Tibial nerve (tissue), 4 donors: ENCODE results near the gene NTM. TPM values are rescaled to one million over a fixed set of nuclear protein-coding genes. Genes with fewer than 3 reads are reported as not detected.

Experiments used
- DNase-seq, 2 donors: peaks; one replicate each; pipeline ENCODE4 v3.0.0-alpha.2; 2019; ENCODE audit warnings: low spot score in 2 of 2
- H3K27ac ChIP-seq, 4 donors: fragments of 200-600 bp; sonication (generic) in 3 of 4; one replicate each; pipeline ENCODE4 v1.5.1; 2017 to 2019; ENCODE audit warnings: mild to moderate bottlenecking in 1 of 4
- H3K27me3 ChIP-seq, 2 donors: fragments of 200-600 bp; sonication (generic) in 1 of 2; one replicate each; pipeline versions ENCODE4 v1.5.1 to v1.6.0; 2017 to 2019
- H3K36me3 ChIP-seq, 3 donors: fragments of 200-600 bp; sonication (generic); one replicate each; pipeline ENCODE4 v1.5.1; 2018 to 2019
- H3K4me1 ChIP-seq, 4 donors: fragments of 200-600 bp; sonication (generic) in 3 of 4; one replicate each; pipeline ENCODE4 v1.5.1; 2017 to 2019
- H3K4me3 ChIP-seq, 4 donors: fragments of 200-600 bp; sonication (generic) in 3 of 4; one replicate each; pipeline ENCODE4 v1.5.1; 2017 to 2019; ENCODE audit warnings: mild to moderate bottlenecking in 1 of 4, moderate library complexity in 1 of 4
- H3K9me3 ChIP-seq, 4 donors: fragments of 200-600 bp; sonication (generic) in 3 of 4; one replicate each; pipeline ENCODE4 v1.5.1; 2017 to 2019
- EP300 ChIP-seq, 2 donors: sonication (generic); formaldehyde crosslinking; IDR thresholded peaks; one replicate each; pipeline ENCODE4 v1.6.1; 2017; ENCODE audit warnings: antibody characterized with exemption in 2 of 2, mild to moderate bottlenecking in 1 of 2
- POLR2A ChIP-seq, 2 donors: fragments of 450-650 bp; IDR thresholded peaks; one replicate each; pipeline ENCODE4 v1.6.1; 2017; ENCODE audit warnings: antibody characterized with exemption in 2 of 2, mild to moderate bottlenecking in 2 of 2, moderate library complexity in 2 of 2
- WGBS, 2 donors: methylation state at CpG; one replicate each; pipeline ENCODE4 v1.1.5; 2018; 5-methylcytosine and 5-hydroxymethylcytosine counted together
- total RNA-seq, 4 donors: library from RNA; depleted of rRNA; stranded (reverse); fragments of >200 nt; gene quantifications; one replicate each; pipeline ENCODE4 v1.1.0, GENCODE V29; 2016
- TF ChIP-seq, protein P1 (sequence below), 5 experiments: fragments of 200-600 bp in 3 of 5; fragments of 450-650 bp in 2 of 5; sonication (generic) in 3 of 5; IDR thresholded peaks; one replicate each; pipeline ENCODE4 v1.5.1; 2016 to 2019; ENCODE audit warnings: antibody characterized with exemption in 5 of 5, mild to moderate bottlenecking in 3 of 5, moderate library complexity in 2 of 5

The NTM gene
- total RNA-seq, 4 donors from 2014 or later = 3.7 to 11.4 (median 10.8) TPM

DNA sequence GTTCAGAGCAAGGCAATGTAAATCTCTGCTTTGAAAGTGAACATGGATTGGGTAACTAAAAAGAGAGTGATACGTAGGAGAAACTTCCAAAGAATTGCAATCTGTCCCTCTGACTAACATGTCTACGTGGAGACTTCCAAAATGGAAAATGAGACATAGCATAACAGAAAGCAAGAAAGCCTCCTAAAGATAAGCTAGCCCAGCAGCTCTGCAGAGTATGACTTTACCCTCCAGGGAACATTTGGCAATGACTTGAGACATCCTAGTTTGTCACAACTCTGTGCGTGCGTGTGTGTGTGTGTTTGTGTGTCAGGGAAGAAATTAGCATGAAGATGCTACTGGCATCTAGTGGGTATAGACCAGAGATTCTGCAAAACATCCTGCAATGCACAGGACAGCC, 817.4 kb downstream of the NTM start:
- WGBS, 2 donors = 91 to 93% methylated on average over 4 of the region's 4 CpGs
- TF ChIP-seq, protein P1, sequence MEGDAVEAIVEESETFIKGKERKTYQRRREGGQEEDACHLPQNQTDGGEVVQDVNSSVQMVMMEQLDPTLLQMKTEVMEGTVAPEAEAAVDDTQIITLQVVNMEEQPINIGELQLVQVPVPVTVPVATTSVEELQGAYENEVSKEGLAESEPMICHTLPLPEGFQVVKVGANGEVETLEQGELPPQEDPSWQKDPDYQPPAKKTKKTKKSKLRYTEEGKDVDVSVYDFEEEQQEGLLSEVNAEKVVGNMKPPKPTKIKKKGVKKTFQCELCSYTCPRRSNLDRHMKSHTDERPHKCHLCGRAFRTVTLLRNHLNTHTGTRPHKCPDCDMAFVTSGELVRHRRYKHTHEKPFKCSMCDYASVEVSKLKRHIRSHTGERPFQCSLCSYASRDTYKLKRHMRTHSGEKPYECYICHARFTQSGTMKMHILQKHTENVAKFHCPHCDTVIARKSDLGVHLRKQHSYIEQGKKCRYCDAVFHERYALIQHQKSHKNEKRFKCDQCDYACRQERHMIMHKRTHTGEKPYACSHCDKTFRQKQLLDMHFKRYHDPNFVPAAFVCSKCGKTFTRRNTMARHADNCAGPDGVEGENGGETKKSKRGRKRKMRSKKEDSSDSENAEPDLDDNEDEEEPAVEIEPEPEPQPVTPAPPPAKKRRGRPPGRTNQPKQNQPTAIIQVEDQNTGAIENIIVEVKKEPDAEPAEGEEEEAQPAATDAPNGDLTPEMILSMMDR (IDR thresholded peaks at IDR 0.05) = no peak
- TF ChIP-seq POLR2A (IDR thresholded peaks at IDR 0.05) (no peak), EP300 (IDR thresholded peaks at IDR 0.05) (no peak)
- H3K27ac ChIP-seq = no peak overlapping the region
- no peak overlapping the region for H3K4me3 ChIP-seq
- no peak for DNase-seq
- H3K4me1 ChIP-seq = no peaks in the 10 kb centered on the region
- H3K36me3 ChIP-seq = no peaks in the 10 kb centered on the region
- no peaks in the 10 kb centered on the region for H3K27me3 ChIP-seq
- no peaks in the 10 kb centered on the region for H3K9me3 ChIP-seq

DNA sequence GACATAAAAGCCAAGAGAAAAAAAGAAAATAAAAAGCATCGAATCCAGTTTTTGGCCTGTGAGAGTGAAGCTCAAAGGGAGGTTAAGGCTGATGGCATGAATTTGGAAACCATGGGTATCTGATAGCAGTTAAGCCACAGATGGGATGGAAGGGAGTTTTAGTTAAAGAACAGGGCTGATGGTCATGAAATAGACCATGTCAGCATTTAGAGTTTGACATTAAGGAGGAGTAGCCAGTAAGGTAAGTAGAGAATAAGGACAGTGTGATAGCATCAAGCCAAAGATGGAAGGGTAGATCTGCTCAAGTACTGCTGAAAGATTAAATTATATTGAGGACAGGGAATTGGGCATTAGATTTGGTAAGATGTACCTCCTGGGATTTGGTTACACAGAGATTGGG, 826.5 kb downstream of the NTM start:
- Histone ChIP-seq H3K27me3 (no peaks in the 10 kb centered on the region), H3K36me3 (no peaks in the 10 kb centered on the region), H3K9me3 (no peaks in the 10 kb centered on the region), H3K4me3 (no peak overlapping the region), H3K27ac (no peak overlapping the region), H3K4me1 (no peaks in the 10 kb centered on the region)
- WGBS, 2 donors = 90 to 97% methylated on average over 1 of the region's 1 CpG
- no peak for TF ChIP-seq EP300 (IDR thresholded peaks at IDR 0.05)
- TF ChIP-seq, protein P1 (IDR thresholded peaks at IDR 0.05) = no peak
- TF ChIP-seq POLR2A (IDR thresholded peaks at IDR 0.05) = no peak
- DNase-seq = no peak

DNA sequence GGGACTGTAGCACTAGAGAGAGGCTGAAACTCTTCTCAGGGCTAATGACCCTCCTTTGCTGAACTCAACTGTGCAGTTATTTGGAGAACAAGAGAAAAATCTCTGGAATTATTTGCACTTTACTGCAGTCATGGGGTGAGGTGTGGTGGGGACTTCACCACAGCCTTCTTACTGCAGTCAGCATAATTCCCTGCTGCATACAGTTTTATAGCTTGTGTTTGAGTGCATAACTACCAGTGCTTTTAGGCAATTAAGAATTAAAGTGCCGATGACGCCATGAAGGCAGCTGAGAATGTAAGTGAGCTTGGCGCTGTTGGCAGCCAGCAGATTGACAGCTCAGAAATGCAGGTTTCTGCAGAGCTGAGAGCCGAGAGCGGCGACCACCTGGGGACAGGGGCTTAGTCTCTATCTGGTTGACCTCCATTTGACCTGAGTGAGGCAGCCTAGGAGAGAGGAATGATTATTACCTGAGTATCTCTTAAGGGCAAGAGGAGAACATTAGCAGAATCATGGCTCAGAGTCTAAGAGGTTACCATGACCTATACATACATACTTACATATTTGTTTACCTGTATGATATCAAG, 830.0 kb downstream of the NTM start:
- no peaks in the 10 kb centered on the region for H3K4me1 ChIP-seq
- TF ChIP-seq, protein P1 (IDR thresholded peaks at IDR 0.05) = no peak
- TF ChIP-seq POLR2A (IDR thresholded peaks at IDR 0.05) (no peak), EP300 (IDR thresholded peaks at IDR 0.05) (no peak)
- H3K27me3 ChIP-seq = no peaks in the 10 kb centered on the region
- H3K9me3 ChIP-seq = no peaks in the 10 kb centered on the region
- H3K27ac ChIP-seq = no peak overlapping the region
- no peak for DNase-seq
- 75 to 77% methylated on average over 6 of the region's 6 CpGs for WGBS, 2 donors
- H3K4me3 ChIP-seq = no peak overlapping the region
- no peaks in the 10 kb centered on the region for H3K36me3 ChIP-seq

DNA sequence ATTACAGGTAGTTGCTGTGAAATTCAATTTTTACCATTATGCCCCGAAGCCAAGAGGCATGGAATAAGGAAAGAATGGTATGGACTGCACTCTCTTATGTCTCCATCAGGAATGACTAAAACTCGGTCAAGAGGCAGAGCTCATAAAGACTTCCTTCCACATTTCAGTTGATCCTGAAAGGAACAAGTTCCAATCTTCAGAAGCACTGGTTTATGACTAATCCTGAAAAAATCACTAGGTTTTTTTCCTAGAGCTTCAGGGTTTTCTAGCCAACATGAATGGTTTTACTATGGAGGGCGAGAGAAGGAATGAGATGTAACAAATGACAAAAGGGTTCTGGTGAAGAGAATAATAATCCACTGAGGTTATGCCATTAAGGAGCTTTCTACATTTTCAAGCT, 832.2 kb downstream of the NTM start:
- 44 to 62% methylated on average over 3 of the region's 3 CpGs for WGBS, 2 donors
- DNase-seq = no peak

GRCh38 chr11:132205006-132205405, 834.6 kb downstream of the NTM start:
- H3K27me3 ChIP-seq = no peaks in the 10 kb centered on the region
- no peak overlapping the region for H3K27ac ChIP-seq
- H3K4me1 ChIP-seq = no peaks in the 10 kb centered on the region
- no peaks in the 10 kb centered on the region for H3K36me3 ChIP-seq
- no peak overlapping the region for H3K4me3 ChIP-seq
- no peak for TF ChIP-seq EP300 (IDR thresholded peaks at IDR 0.05)
- TF ChIP-seq POLR2A (IDR thresholded peaks at IDR 0.05) = no peak
- TF ChIP-seq, protein P1 (IDR thresholded peaks at IDR 0.05) = no peak
- 92 to 96% methylated on average over 4 of the region's 4 CpGs for WGBS, 2 donors
- DNase-seq = no peak
- no peaks in the 10 kb centered on the region for H3K9me3 ChIP-seq

More for the DNA sequence above, 832.2 kb downstream of the NTM start:
- TF ChIP-seq EP300 (IDR thresholded peaks at IDR 0.05) (no peak), POLR2A (IDR thresholded peaks at IDR 0.05) (no peak)
- TF ChIP-seq, protein P1 (IDR thresholded peaks at IDR 0.05) = no peak
- Histone ChIP-seq H3K4me3 (no peak overlapping the region), H3K27ac (no peak overlapping the region), H3K27me3 (no peaks in the 10 kb centered on the region), H3K9me3 (no peaks in the 10 kb centered on the region), H3K36me3 (no peaks in the 10 kb centered on the region), H3K4me1 (no peaks in the 10 kb centered on the region)
